Sigmoid colon (tissue), 4 donors: ENCODE results near the gene TSPAN32.

Experiments
- EP300 ChIP-seq, 4 donors: sonication (generic); formaldehyde crosslinking; IDR thresholded peaks; one replicate each; pipeline ENCODE4 v1.6.1; 2017; ENCODE audit warnings: antibody characterized with exemption in 4 of 4
- POLR2A ChIP-seq, 2 donors: fragments of 450-650 bp; IDR thresholded peaks; one replicate each; pipeline ENCODE4 v1.6.1; 2016; ENCODE audit warnings: antibody characterized with exemption in 2 of 2, mild to moderate bottlenecking in 2 of 2, moderate library complexity in 2 of 2
- TF ChIP-seq, protein P1 (sequence below), 4 experiments: fragments of 450-650 bp in 3 of 4; fragments of 200-600 bp in 1 of 4; IDR thresholded peaks; one replicate each; pipeline ENCODE4 v1.5.1; 2016 to 2019; ENCODE audit warnings: antibody characterized with exemption in 4 of 4, mild to moderate bottlenecking in 3 of 4, moderate library complexity in 2 of 4

DNA sequence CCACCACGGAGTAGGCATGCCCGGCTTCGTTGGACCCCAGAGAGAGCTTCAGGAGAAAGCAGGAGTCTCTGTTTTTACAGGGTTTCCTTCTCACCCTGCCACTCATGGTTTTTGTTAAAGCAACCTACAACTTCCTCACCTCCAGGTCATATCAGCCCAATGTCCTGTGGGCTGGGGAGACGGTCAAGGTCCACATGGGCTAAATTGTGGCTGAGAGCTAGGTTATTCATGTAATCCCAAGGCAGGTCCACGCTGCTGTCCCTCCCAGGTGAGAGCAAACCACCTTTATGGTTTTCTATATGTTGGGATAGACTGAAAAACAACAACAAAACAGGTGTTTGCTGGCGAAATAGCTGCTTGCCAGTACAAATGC, 19.5 kb downstream of the TSPAN32 start:
- TF ChIP-seq, protein P1, sequence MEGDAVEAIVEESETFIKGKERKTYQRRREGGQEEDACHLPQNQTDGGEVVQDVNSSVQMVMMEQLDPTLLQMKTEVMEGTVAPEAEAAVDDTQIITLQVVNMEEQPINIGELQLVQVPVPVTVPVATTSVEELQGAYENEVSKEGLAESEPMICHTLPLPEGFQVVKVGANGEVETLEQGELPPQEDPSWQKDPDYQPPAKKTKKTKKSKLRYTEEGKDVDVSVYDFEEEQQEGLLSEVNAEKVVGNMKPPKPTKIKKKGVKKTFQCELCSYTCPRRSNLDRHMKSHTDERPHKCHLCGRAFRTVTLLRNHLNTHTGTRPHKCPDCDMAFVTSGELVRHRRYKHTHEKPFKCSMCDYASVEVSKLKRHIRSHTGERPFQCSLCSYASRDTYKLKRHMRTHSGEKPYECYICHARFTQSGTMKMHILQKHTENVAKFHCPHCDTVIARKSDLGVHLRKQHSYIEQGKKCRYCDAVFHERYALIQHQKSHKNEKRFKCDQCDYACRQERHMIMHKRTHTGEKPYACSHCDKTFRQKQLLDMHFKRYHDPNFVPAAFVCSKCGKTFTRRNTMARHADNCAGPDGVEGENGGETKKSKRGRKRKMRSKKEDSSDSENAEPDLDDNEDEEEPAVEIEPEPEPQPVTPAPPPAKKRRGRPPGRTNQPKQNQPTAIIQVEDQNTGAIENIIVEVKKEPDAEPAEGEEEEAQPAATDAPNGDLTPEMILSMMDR (IDR thresholded peaks at IDR 0.05) = no peak
- TF ChIP-seq POLR2A (IDR thresholded peaks at IDR 0.05) (no peak), EP300 (IDR thresholded peaks at IDR 0.05) (no peak)
